Lower leg skin (tissue), 4 donors: Measurements from ENCODE around the gene CAMTA1. TPM values are rescaled to one million over a fixed set of nuclear protein-coding genes. Genes with fewer than 3 reads are reported as not detected.

Experiments
- DNase-seq, 2 donors: peaks; one replicate each; pipeline ENCODE4 v3.0.0-alpha.2; 2019; ENCODE audit warnings: low spot score in 2 of 2
- H3K4me3 ChIP-seq: fragments of 200-600 bp; sonication (generic); 2 replicates; pipeline ENCODE4 v1.5.1; 2017; ENCODE audit warnings: mild to moderate bottlenecking, low read depth; ENCODE audit not compliant: poor library complexity, severe bottlenecking
- CTCF ChIP-seq, 3 donors: fragments of 450-650 bp; IDR thresholded peaks; one replicate each; pipeline ENCODE4 v1.5.1; 2016; ENCODE audit warnings: antibody characterized with exemption in 3 of 3, mild to moderate bottlenecking in 3 of 3, moderate library complexity in 2 of 3
- POLR2A ChIP-seq, 2 donors: fragments of 450-650 bp; IDR thresholded peaks; one replicate each; pipeline ENCODE4 v1.6.1; 2016 to 2017; ENCODE audit warnings: antibody characterized with exemption in 2 of 2, mild to moderate bottlenecking in 1 of 2, moderate library complexity in 1 of 2
- WGBS, 2 donors: methylation state at CpG; one replicate each; pipeline ENCODE4 v1.1.5; 2018; 5-methylcytosine and 5-hydroxymethylcytosine counted together
- intact Hi-C: fragments of 100-400 bp; cut with DNase I; formaldehyde crosslinking; loops from one replicate; pipeline ENCODE4 v1.15.0; 2023; ENCODE audit warnings: low total_unique reads
- total RNA-seq, 4 donors: library from RNA; depleted of rRNA; stranded (reverse); fragments of >200 nt; gene quantifications; one replicate each; pipeline ENCODE4 v1.1.0, GENCODE V29; 2016

The CAMTA1 gene
- total RNA-seq, 4 donors from 2014 or later: 24.4 to 52.3 (median 32.9) TPM

DNA sequence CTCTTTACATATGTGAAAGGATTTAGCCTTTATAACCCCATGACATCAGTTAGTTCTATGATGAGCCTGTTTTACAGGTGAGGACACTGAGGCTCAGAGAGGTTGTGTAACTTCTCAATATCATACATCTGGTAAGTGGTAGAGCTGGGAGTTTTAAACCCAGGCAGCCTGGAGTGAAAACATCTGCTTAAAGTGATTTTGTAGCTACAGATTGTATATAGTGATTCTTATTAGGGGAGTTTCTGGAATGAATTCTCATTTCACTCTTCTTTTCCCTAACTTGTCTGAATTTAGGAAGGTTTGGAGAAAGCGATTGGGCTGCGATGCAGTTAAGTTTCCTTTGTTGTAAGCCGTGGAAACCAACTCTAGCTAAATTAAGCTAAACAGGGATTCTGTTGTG, 175.6 kb downstream of the CAMTA1 start:
- no peak overlapping the region for H3K4me3 ChIP-seq
- intact Hi-C loops: no loop called here
- TF ChIP-seq CTCF (IDR thresholded peaks at IDR 0.05) (no peak), POLR2A (IDR thresholded peaks at IDR 0.05) (no peak)
- DNase-seq: no peak
- WGBS, 2 donors: 82 to 88% methylated on average over 3 of the region's 3 CpGs

- intact Hi-C loops: no loop called here
Measured at GRCh38 chr1:6961289-6961688, 176.0 kb downstream of the CAMTA1 start.

DNA sequence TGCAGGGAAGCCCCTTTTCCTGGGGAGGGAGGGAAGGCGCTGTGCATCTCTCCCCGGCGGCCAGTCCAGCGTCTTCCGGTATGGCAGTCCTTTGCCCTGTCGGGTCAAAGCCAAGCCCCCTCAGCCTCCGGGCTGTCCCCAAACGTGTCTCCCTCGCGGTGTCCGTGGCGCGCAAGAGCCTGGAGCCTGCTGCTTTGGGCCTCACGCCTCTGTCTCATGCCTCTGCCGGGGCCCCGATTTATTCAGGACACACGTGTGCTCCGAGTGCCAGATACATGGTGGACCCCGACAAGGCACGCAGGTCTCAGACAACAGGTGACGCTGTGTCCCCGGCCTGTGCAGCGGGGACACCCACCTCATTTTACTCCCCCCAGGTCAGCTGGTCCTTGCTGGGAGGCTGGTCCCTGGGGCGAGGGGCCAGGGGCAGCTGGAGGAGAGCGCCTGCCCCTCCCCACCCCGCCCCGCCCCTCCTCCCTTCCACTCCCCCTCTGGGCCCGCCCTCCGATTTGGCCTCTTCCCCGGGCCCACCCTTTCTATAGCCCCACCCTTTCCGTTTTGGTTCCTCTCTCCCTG, 176.7 kb downstream of the CAMTA1 start:
- TF ChIP-seq CTCF (IDR thresholded peaks at IDR 0.05): no peak
- no peak for TF ChIP-seq POLR2A (IDR thresholded peaks at IDR 0.05)
- no peak for DNase-seq
- H3K4me3 ChIP-seq: no peak overlapping the region
- intact Hi-C loops: no loop called here
- 19 to 24% methylated on average over 16 to 30 of the region's 31 CpGs for WGBS, 2 donors

More at GRCh38 chr1:6961289-6961688, 176.0 kb downstream of the CAMTA1 start:
- no peak overlapping the region for H3K4me3 ChIP-seq
- no peak for TF ChIP-seq CTCF (IDR thresholded peaks at IDR 0.05)
- no peak for TF ChIP-seq POLR2A (IDR thresholded peaks at IDR 0.05)
- 89 to 95% methylated on average over 13 of the region's 13 CpGs for WGBS, 2 donors
- DNase-seq: no peak

DNA sequence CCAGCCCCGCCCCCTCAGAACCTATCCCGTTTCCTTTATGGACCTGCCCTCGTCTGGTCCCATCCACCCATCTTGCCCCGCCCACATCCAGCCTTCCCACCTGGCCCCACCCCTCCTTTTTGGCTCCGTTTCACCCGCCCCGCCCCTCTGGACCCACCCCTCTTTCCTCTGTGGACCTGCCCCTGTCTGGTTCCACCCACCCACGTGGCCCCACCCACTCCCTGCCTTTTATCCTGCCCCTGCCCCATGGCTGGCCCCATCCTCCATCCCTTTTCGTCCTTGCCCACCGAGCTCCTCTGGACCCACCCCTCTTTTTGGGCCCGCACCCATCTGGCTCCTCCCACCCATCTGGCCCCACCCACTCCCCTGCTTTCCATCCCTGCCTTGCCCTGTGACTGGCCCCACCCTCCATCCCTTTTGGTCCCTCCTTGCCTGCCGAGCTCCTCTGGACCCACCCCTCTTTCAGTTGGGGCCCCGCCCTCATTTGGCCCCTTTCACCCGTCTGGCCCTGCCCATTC, 177.3 kb downstream of the CAMTA1 start:
- WGBS, 2 donors: 3% methylated on average over 13 of the region's 14 CpGs
- DNase-seq: peak in 1 of 2 donors; percentile 31
- intact Hi-C loops: no loop called here
- TF ChIP-seq POLR2A (IDR thresholded peaks at IDR 0.05): no peak
- TF ChIP-seq CTCF (IDR thresholded peaks at IDR 0.05): no peak
- no peak overlapping the region for H3K4me3 ChIP-seq

GRCh38 chr1:6962996-6963911, 178.0 kb downstream of the CAMTA1 start:
- intact Hi-C loops: no loop called here
- TF ChIP-seq POLR2A (IDR thresholded peaks at IDR 0.05): no peak
- no peak for TF ChIP-seq CTCF (IDR thresholded peaks at IDR 0.05)
- WGBS, 2 donors: 5 to 11% methylated on average over 22 to 41 of the region's 41 CpGs
- H3K4me3 ChIP-seq: no peak overlapping the region
- peak; percentile 20 to 92 for DNase-seq
